Measurements from ENCODE around the gene METTL25B.

METTL25B gene

DNA sequence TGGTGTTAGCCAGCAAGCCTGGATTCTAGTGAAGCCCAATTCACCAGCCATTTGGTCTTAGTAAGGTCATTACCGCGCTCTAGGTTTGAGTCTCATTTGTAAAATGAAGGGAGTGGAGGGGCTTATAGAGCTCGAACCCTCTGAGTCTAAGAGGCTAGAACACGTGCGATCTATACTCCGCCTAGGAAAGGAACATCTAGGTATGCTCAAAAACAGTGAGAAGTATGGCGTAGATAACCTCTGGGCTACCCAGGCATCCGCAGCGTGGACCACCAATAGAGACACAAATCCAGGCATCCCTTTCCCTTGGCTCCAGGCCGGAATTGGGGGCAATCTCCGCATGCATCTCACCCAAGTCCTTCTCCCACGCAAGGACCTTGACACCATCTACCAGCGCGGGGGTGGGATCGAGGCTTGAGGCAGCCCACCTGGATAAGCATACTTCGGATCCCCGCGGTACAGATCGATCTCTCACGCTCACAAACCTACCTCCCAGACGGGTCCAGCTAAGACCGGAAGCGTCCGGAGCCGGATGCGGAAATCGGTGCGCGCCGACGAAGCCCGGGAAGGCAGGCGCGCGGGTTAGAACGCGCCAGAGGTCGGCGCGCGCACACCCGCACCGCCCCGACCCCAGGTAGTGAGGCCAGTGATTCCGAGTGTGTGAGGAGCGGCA, at the start of gene METTL25B:
Gene METTL25B, plus strand, starts transcription at position 544 of the 673 bp plus-strand sequence. CDS start 636 bp downstream, outside the sequence.
- DNase-seq, result peak in 1 of 2 experiments; percentile 45

DNA sequence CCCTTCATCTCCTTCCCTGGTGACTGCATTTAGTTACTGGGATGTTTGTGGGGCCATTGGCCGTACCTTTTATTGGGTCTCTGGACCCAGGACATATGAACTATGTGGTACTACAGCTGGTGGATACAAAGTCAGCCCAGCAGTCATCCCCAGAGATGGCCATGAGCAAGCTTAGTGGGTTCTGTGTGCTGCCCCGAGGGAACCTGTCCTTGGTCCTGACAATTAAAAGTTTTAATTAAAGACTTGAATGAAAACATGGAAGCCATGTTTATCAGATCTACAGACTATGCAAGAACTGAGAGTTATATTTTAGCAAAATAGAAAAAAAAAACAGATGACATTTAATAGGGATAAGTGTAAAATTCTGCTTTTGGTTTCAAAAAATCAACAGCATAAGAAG, 48.2 kb upstream of the METTL25B start:
- DNase-seq, result no peak

DNA sequence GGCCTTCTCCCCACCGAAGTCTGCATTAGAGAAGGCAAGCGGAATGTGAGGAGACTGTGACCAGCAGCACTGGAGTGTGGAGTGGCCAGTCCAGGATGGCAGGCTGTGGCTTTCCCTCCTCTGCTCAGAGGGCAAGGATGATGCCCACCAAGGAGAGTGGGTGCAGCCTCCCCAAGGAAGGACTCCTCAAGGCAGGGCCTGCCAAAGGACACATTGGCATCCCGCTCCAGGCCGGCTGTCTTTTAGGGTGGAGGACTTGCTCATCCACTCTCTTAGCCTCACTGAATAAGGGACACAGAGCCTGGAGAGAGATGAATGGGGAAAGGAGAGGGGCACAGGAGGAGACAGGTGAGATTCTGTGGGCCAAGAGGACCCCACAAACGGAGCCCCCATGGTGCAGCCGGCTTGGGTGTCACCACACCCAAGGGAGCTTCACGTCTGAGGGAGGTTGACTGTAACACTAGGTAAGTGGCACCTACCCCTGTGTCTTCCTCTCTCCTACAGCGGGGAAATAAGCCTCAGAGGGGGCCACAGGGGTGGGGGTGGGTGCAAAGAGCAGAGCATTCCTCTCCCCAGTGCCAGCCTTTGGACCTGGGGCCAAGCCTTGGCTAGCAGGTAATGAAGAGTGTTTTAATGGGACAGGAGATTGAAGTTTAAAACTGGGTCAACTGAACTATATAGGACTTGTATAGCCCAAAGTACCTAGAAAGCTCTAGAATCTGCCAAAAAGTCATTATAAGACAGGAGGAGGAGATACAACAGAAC, 46.9 kb upstream of the METTL25B start:
- no peak for DNase-seq

DNA sequence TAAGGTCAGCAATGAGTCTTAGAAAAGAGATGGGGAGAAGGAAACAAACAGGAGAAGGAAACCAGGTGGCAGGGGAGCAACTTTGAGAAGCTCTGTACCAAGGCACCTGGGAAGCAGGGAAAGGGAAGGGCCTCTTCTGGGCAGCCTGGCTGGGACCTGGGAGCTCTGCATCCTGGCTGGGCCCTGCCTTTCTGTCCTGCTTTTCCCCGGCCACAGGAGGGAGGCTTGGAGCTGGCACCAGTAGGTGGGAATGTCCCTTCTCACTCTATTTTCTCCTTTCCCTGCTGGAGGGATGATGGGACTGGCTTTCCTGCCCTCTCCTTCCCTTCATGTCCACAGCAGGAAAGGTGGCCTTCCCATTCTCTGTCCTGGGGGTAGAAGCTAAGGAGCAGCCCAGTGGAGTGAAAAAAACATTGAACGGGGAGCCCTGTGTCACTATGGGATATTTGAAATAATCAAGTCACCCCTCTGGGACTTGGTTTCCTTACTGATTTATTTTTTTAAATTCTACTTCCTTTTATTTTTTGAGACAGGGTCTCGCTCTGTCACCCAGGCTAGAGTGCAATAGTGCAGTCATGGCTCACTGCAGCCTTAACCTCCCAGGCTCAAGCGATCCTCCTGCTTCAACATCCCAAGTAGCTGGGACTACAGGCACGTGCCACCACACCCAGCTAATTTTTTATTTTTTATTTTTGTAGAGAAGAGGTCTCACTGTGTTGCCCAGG, 45.9 kb upstream of the METTL25B start:
- no peak for DNase-seq

DNA sequence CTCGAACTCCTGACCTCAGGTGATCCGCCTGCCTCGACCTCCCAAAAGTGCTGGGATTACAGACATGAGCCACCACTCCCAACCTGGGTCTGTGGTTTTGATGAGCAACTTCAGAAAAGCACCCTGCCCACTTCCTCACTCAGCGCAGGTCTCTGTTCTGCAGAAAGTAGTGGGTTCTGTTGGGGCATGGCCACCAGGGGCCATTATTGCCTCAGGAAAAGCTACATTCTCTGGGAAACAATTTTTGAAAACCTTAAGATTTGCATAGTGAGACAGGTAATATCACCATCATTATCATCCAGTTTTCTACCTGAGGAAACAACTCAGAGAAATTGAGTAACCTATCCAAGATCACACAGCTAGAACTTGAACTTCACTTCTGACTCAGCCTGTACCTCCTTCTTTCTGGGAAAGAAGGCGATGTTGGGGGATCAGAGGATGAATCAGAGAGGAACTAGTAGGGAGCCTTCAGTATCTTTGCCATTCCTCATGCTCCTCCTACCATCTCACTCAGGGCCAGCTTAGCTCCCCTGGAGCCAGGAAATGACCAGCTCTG, 44.0 kb upstream of the METTL25B start:
- DNase-seq, result no peak

DNA sequence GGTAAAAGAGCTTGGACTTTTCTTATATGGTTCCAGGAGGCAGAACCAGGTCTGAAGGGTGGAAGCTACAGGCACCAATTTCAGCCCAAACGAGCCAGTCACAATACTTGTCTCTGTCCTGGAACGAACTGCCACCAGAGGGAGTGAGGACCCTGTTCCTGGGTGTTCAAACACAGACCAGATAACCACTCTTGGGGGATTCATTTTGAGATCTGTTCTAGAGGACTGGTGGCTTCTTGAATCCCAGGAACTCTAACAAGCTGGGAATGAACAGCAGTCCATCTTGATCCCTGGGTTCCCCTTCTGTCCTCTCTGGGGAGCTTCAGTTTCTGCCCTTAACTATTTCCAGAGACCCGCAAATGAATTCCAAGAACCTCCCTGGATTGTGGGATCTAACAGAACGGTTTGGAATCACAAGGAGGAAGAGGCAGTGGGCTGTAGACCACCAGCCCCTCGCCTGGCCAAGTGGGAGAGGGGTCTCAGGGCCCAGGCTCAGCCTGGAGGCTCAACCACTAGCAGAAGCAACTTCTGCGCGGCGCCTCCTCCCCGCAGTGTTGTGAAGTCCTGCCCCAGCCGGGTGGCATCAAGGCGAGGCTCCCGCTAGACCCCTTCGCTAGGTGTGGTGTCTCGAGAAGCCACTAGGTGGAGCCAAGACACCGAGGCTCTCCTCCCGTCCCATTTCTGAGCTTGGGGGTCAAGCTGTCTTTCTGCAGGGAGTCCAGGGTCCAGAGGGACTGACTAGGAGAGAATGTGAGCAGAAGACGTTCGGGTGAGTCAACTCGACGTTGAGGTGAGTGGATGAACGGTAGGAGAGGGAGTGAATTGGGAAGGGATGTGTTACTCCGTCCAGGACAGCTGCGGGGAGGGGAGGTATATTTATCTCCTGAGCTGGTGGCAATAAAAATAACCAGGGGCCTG, 39.0 kb upstream of the METTL25B start:
- DNase-seq, result peak; percentile 71 to 72

DNA sequence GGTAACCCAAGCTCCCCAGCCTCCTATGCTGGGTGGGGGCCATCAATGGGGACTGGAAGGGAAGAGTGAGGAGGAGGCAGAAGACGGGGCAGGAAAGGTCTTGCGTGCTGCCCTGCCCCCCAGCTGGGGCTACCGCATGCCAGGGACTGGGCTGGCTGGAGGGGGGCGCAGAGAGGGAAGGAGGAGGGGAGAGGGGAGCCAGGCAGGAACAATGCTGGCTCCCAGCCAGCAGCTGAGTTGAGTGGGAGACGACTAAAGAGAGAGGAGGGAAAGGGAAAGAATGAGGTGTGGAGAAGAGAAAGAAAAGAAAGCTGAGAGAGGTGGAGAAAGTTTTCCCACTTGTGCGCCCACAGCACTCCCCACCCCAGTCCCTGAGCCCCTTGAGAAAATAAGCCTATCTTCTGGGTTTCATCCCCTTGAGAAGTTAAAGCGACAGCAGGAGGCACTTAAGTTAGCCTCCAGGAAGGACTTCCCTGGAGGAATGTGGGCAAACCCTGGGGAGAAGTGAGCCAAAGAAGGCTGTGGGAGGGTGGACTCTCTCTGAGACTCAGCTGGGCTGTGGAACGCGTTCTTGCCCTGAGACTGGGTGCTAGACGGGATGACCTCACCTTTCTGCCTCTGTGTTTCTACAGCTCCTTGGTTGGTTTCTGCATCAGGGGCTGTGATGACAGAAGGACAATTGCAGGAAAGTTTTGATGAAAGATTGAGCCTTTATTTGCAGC, 38.2 kb upstream of the METTL25B start:
- DNase-seq, result no peak

DNA sequence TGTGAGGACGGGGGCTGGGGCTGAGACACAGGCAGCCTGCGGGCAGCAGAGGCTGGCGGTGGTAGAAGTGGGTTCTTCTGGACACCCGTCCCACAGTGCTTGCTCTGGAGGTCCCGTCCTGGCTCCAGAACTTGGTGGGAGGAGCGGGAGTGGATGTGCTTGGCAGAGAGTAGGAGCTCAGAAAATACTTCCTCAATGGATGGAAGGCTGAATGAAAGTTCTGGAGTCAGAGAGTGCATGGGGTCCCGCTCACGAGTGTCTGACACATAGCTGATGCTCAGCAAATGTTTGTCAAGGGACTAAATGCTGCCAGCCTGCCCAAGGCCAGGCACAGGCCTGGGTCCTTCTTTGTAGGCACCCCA, 37.6 kb upstream of the METTL25B start:
- no peak for DNase-seq

DNA sequence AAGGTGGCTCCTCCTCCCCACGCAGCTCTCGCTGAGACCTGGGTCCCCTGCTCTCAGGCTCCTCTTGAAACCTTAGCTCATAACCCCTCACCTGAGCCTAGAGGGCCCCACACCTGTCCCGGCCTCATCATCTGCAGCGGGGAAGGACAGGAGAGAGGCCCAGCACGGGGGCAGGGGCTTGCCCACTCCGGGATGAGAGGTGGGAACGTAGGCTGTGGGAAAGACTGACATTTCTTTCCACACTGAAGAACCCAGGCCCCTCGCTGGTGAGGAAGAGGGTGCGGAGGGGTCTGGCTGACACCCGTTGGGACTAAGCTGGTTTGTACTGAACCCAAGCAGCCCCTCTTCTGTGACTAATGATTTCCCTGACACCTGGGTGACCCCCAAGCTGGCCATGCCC, 37.1 kb upstream of the METTL25B start:
- no peak for DNase-seq

DNA sequence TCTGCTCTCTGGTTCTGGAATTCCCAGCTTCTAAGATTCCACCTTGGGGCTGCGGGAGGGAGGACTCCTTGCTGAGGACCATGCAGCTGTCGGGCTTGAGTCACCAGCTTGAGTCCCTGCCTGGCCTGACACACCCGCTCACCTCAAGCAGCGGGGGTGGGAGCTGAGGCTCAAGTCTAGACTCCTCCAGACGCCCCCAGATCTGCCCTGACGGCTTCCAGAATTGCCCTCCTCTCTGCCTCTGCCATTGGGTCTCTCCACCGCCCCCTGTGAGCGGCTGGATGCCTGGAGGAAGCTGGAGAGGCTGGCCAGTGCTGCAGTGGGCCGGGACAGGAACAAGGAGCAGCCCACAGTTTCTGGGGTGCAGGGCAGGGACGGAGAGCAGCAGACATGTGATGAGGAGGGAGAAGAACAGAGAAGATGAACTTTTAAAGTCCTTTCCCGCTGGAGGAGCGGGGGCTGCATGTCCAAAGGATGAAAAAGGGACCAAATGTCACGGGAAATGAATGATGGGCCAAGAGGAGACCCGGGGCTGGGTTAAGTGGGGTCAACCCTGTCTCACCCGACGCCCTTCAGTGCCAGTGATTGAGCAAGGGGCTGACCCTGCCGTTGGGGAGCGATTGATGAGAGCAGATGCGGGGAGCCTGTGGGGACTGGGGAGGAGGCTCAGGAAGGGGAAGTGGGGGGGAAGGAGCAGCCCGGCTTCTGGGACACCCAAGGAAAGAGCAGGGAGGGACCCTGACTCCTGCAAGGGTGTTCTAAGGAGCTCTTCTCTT, 36.4 kb upstream of the METTL25B start:
- no peak for DNase-seq

DNA sequence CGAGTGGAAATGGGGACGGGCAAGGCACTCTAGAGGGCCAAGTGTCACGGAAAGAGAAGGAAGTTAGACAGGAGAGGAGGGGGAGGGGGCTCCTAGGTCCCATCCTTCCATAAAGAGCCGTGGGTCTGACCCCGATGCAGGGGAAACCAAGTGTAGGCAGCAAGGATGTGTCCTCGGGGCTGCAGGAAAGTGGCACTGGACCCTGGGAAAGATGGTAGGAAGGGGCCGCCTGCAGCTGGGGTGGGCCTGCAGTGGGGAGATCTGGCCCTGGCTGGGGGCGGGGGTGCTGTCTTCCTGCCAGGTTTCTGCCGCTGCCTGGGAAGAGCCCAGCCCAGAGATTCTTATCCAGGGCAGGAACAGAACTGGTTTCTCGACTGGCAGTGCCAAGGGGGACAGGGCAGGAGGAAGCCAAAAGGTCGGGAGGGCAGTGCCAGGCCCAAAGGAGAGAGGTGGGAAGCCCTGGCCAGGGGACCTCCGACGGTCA, 35.8 kb upstream of the METTL25B start:
- DNase-seq, result no peak

DNA sequence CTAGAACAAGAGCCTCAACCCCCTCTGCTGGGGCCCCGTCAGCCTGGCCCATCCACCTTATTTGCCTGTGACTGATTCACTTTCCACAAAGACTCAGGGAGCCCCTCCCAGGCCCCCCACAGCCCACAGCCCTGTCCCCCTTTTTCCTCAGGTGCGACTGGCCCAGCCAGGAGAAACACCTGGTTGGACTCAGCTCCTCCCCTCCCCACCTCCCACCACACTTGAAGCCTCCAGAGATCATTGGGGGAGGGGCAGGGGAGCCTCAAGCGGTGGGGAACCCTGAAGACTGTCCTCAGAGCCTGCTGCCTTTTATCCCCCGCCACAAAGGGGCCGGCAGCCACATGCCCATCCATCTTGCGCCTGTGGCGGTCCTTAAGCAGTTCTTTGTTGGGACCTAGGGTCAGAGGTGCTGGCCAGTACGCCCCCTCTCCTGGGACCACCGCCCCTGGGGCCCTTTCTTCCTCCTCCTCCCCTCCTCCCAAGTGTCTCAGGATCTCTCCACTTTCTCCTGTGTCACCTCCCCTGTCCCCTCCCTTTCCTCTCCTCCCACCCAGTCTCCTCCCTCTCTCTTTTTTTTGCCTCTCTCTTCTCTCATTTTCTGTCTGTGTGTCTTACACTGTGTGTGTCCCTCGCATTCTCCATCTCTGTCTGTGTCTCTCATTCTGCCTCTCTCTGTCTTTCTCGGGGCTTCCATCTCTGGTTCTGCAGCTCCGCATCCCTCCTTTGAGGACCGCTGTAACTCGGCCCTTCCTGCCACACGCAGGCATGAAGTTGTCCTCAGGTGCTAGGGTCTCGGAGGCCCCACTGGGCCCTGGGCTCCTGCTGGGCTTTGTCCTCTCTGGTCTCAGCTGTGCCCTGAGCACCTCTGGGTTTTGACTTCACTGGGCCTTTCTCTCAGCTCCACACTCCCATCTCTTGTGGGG, 35.1 kb upstream of the METTL25B start:
- DNase-seq, result no peak

DNA sequence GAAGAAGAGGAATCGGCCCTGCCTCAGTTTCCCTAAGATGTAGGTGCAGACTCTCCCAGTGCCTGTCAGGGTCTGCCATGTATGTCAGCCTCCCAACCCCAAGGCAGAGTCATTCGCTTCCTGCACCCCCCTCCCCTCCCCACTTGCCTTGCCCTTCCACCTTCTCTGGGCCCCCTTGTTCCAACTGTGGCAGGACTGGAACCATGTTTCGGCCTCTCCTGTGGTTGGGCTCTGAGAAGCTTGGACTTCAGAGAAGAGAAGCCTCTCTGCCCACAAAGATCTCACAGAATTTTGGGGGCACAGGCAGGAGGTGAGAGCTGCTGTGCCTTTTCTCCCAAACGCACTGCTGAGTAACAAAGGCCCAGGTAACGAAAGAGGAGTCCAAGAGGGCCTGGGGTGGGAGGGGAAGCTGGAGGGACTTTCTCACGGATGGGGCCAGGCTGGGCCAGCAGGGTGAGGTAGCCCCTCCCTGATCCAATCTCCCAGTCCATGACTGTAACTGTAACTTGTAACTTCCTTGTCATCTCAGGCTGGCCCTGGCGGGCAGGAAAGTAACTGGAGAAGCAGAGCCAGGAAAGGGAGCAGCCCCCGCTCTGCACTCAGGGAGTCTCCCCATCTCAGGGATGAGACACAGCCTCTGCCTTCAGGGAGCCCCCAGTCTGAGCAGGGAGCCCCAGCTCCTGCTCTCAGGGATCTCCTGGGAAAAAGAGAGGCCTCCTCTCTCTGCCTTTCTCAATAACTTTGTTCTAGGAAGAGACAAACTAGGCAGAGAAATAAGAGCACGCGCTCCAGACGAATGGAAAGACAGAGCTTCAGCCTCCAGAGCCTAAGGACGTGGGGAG, 34.2 kb upstream of the METTL25B start:
- DNase-seq, result no peak

DNA sequence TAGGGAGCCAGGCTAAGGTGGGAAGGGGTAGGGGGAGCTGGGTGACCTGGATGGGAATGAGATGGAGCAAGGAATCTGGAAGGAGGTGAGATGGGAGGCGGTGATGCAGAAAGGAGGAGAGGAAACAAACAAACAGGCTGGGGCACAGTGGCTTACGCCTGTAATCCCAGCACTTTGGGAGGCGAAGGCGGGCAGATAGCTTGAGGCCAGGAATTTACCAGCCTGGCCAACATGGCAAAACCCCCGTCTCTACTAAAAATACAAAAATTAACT, 33.6 kb upstream of the METTL25B start:
- no peak for DNase-seq

DNA sequence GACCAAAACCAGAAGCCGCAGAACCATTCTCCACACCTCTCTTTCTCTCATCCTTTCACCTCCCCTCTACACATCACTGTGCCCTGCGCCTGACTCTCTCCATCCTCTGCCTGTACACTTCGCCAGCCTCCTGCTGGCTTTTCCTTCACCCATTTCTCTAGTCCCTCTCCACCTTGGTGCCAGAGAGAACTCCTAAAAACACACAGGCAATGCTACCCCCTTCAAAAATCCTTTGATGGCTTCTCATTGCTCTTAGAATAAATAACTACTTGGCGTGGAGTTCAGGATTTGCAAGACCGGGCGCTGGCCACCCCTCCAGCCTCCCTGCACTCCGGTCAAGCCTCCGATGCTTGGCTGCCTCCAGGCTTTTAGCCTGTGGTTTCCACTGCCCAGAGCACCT, 31.5 kb upstream of the METTL25B start:
- no peak for DNase-seq

DNA sequence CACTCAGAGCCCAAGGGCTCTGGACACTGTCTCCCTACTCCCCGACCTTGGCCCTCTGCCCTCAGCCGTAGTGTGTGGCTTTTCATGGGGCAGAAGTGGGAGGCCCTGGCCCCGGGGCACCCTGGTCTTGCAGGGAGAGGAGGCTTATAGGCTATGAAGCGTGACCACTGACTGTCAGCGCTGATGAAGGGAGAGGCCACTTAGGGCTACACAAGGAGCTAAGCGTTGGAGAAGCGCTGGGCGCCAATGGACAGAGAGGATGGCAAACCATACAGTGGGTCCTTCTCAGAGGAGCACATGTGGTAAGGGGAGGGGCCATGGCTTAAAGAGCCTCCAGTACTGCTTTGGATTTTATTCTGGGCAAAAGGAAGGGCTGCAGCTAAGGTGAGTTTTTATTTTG, 30.8 kb upstream of the METTL25B start:
- no peak for DNase-seq

DNA sequence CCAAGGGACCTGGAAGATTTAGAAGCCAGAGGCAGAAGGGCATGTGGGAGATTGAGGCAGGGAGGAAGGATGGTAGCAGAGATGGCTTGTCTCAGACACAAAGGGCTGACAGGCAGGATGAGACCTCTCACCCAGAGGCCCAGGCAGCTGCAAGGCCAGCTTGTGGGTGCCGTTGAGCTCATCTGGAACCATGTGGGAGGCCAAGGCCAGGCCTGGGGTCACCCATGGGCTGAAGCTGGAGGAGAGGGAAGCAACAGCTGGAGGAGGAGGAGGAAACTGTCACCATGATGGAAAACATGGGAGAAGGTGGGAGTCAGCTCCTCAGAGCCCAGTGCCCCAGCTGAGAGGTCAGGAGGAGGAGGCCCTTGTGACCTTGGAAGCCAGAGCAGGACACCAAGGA, 29.3 kb upstream of the METTL25B start:
- no peak for DNase-seq

DNA sequence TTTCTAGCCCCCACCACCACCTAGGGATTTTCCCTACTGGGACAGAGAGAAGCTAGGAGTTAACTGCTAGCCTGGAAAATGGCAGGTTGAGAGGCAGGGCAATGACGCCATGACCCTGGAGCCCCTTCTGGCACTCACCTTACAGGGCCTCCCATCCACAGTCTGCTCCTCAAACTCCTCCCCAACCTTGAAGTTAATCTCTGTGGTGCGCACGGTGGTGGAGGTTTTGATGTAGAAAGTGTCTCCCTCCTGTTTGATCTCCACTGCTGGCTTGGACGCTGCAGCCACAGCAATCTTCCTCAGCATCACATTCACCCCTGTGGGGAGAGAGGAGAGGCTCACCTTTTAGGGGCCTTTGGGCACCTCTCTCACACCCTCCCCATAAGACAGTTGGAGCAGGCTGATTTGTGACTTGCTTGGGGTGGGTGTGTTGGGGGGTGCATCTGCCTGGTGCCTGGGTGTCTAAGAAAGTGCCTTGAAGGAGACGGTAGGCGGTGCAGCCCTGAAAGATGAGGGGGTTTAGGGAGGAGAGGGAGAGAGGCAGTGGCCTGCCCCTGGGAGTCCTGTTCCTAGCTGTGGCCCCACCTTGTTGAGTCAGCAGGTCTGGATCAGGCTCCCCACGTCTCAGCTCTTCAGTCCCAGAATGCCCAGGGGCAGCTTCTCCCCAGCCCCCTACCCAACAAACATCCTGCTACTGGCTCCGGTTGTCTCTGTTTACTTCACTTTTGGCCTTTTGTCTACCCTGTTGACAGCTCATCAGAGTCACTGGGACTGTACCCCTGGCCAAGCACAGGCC, 27.3 kb upstream of the METTL25B start:
- DNase-seq, result no peak

Data from activated CD4-positive, alpha-beta T cell treated with anti-CD3 and anti-CD28 coated beads, Interleukin-2, amount 50 U/mL, for 4 hours (primary cell).